ENCODE results near the gene PGAM2. TPM values are rescaled to one million over a fixed set of nuclear protein-coding genes. Genes with fewer than 3 reads are reported as not detected.

The PGAM2 gene
- total and polyA plus RNA-seq, 2 of the 4 experiments (the other 2 are of a cell fraction): not detected

DNA sequence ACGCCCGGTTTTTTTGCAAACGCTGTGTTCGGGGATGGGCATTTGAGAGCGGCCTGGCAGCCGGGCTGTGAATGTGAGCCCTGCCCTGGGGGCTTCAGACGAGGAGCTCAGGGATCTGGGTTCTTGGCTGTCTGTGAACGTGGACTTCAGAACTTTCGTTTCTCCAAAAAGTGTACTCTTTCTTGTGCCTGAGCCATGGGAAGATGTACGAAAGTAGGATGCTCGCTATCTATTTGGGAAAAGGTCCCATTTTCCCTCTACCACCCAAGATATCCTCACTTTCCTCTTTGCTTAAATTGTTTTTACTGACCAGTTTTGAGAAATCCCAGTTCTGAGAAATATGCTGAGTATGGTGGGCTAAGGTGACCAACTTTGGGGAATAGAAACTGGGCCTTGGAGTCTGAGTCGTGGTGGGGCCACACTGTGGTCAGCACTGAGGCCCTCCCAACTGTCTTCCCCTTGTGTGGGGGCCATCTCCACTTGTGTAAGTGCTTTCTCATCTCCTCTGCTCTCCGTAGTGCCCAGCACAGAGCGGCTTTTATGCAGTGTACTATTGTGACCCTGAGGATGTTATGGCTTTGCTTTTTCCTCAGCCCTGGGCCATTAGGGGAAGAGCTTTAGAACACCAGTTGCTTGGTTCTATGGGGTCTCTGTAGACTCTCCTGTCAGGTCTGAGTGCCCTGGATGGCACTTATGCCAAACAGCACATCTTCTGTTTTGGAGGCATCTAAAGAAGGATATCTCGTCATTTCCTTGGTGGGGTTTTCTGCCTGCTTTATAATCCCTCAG, 19.9 kb downstream of the PGAM2 start (continued):
- TF ChIP-seq RCOR1 (IDR thresholded peaks at IDR 0.05; ENCODE audit: insufficient replicate concordance, low read length): no peak

DNA sequence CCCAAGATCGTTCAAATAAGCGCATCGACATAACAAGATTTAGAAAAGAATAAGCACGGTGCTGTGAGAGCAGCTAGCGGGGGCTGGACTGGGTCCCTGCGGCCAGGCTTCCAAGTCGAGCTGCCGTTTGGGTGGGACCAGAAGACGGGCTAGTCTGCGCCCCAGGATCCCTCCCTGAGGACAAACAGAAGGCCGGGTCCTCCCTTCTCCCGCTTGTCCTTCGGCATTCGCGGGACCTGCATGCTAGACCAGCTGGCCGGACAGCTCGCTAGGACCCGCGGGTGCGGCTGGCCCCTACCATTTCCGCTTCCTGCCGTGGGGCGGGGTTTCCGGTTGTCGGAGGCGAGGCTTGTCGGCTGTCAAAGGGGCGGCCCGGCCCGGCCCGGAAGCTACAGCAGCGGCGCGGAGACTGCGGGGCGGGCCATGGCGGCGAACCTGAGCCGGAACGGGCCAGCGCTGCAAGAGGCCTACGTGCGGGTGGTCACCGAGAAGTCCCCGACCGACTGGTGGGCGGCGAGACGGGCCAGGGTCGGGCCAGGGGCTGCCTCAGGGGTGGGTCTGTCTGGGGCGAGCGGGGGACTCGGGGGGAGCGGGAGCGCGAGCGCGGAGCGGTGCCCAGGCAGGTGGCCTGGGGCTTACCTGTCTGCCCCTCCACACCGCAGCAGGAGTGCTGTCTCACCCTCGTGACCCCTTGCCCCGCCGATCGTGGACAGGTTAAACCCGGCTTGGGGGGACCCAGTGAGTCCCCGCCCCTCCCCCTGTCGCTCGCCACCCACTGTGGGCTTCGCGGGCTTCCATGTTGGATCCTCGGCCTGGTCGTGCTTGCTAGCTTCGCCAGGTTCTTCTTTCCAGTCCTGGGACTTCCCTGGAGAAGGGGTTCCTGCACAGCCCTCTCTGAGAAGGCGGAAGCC, 20.8 kb downstream of the PGAM2 start, which contains the start of gene DBNL:
DBNL (plus strand) TSS at position 388 of the 911 bp plus-strand sequence; CDS start at position 424, 36 bp downstream.
- Histone ChIP-seq H2BK5ac (ENCODE audit: low read depth, low read length, poor library complexity, severe bottlenecking) (peak within 1 kb of the TSS; percentile 88), H3K4ac (ENCODE audit: low read depth, low read length) (peak within 1 kb of the TSS; percentile 95), H3K14ac (replicated peaks; ENCODE audit: low read depth, low read length) (peak within 1 kb of the TSS; percentile 96), H2AFZ (replicated peaks; ENCODE audit: low read length, poor library complexity) (peak within 1 kb of the TSS; percentile 98), H3K9me3 (ENCODE audit: control insufficient read depth, insufficient read depth, low read length) (no peaks in the 10 kb centered on the region), H2AK5ac (ENCODE audit: low read depth, low read length) (peak within 1 kb of the TSS; percentile 90), H3K9ac (ENCODE audit: low read depth, low read length) (peak within 1 kb of the TSS; percentile 98), H4K91ac (ENCODE audit: insufficient read depth, low read depth, low read length) (peak within 1 kb of the TSS; percentile 81), H3K4me2 (ENCODE audit: low read depth, low read length) (peak within 1 kb of the TSS; percentile 96), H4K5ac (ENCODE audit: low read depth, low read length) (peak within 1 kb of the TSS; percentile 92), H3K18ac (ENCODE audit: low read depth, low read length) (peak within 1 kb of the TSS; percentile 47; the same call in 1 of the 2 replicates), H3K4me3 (ENCODE audit: insufficient read depth, low read depth, low read length) (peak within 1 kb of the TSS; percentile 79), H3K9me1 (ENCODE audit: insufficient read depth, low read length) (peaks cover 20% of the 10 kb centered on the region), H3K27ac (ENCODE audit: insufficient read depth, low read length) (peak within 1 kb of the TSS; percentile 95), H2BK120ac (ENCODE audit: low read depth, low read length) (peak within 1 kb of the TSS; percentile 45; the same call in 1 of the 2 replicates), H2BK20ac (ENCODE audit: low read depth, low read length) (peak within 1 kb of the TSS; percentile 11; the same call in 1 of the 2 replicates), H3K79me1 (ENCODE audit: low read depth in 1 of 2, low read length in 2 of 2) (peaks cover 24 to 51% of the 10 kb centered on the region in 2 experiments), H3K27me3 (ENCODE audit: control insufficient read depth, insufficient read depth, low read length) (no peaks in the 10 kb centered on the region), H2AK9ac (replicated peaks; ENCODE audit: low read depth, low read length, poor library complexity) (peak within 1 kb of the TSS; percentile 98), H3K4me1 (ENCODE audit: control insufficient read depth, insufficient read depth, low read length) (peaks cover 8% of the 10 kb centered on the region), H4K8ac (ENCODE audit: low read depth in 2 of 2, low read length in 2 of 2) (peak within 1 kb of the TSS; percentile 98), H3K56ac (ENCODE audit: extremely low read depth, insufficient read depth, low read length) (peak within 1 kb of the TSS; percentile 91), H2BK15ac (ENCODE audit: low read depth, low read length) (no peak within 1 kb of the TSS; the same call in 2 of the 3 replicates), H4K20me1 (ENCODE audit: insufficient read depth, low read length) (peaks cover 32% of the 10 kb centered on the region), H3K23ac (ENCODE audit: low read depth, low read length) (peak within 1 kb of the TSS; percentile 88), H3K36me3 (ENCODE audit: control insufficient read depth, insufficient read depth, low read length) (peaks cover 10% of the 10 kb centered on the region)
- intact Hi-C loops (cut with micrococcal nuclease) (no loop called here), dilution Hi-C loops (cut with HindIII; ENCODE audit: low sequenced_read_pairs, unreplicated experiment) (no loop called here), in situ Hi-C loops (cut with MboI; ENCODE audit: low sequenced_read_pairs) (no loop called here)
- WGBS, 2 experiments (ENCODE audit: extremely low coverage in 2 of 2, insufficient read length in 1 of 2): 0% methylated on average over 38 of the region's 74 CpGs; no CpG with 5 or more reads in 1 of the 2 experiments
- peak; percentile 92 for ATAC-seq (ENCODE audit: low read depth)
- no TSS peak for BruUV-seq (replicated peaks)
- CTCF ChIA-PET: interaction anchor here (0.6 kb wide), 1 partner anchor 97 kb away, joined by 4 read pairs; no protein-coding TSS in a partner anchor
- POLR2A ChIA-PET (ENCODE audit: unreplicated experiment): no interaction called here
- peak; percentile 78 for DNase-seq
- TF ChIP-seq FOS (IDR thresholded peaks at IDR 0.05; ENCODE audit: low read depth, low read length): no peak
- TF ChIP-seq BHLHE40 (IDR thresholded peaks at IDR 0.05; ENCODE audit: low read depth, low read length): no peak
- TF ChIP-seq, protein P1, sequence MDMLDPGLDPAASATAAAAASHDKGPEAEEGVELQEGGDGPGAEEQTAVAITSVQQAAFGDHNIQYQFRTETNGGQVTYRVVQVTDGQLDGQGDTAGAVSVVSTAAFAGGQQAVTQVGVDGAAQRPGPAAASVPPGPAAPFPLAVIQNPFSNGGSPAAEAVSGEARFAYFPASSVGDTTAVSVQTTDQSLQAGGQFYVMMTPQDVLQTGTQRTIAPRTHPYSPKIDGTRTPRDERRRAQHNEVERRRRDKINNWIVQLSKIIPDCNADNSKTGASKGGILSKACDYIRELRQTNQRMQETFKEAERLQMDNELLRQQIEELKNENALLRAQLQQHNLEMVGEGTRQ (IDR thresholded peaks at IDR 0.05; ENCODE audit: low read depth, low read length): no peak
- peak; percentile 82 for TF ChIP-seq MXI1 (IDR thresholded peaks at IDR 0.05; ENCODE audit: borderline replicate concordance, low read depth, low read length)
- TF ChIP-seq CEBPB (IDR thresholded peaks at IDR 0.05; ENCODE audit: low read depth, low read length): no peak
- TF ChIP-seq SMC3 (IDR thresholded peaks at IDR 0.05; ENCODE audit: low read depth, low read length): no peak
- no peak for TF ChIP-seq CHD1 (IDR thresholded peaks at IDR 0.05; ENCODE audit: low read depth, low read length)
- no peak for TF ChIP-seq MAFK (IDR thresholded peaks at IDR 0.05; ENCODE audit: low read depth, low read length)
- TF ChIP-seq POLR2A (IDR thresholded peaks at IDR 0.05; ENCODE audit: low read depth, low read length): no peak; the same call in 1 of the 2 replicates
- TF ChIP-seq, protein P2, sequence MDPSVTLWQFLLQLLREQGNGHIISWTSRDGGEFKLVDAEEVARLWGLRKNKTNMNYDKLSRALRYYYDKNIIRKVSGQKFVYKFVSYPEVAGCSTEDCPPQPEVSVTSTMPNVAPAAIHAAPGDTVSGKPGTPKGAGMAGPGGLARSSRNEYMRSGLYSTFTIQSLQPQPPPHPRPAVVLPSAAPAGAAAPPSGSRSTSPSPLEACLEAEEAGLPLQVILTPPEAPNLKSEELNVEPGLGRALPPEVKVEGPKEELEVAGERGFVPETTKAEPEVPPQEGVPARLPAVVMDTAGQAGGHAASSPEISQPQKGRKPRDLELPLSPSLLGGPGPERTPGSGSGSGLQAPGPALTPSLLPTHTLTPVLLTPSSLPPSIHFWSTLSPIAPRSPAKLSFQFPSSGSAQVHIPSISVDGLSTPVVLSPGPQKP (IDR thresholded peaks at IDR 0.05; ENCODE audit: borderline replicate concordance, low read depth, low read length): no peak
- TF ChIP-seq RCOR1 (IDR thresholded peaks at IDR 0.05; ENCODE audit: insufficient replicate concordance, low read length): no peak
- TF ChIP-seq RFX5 (IDR thresholded peaks at IDR 0.05; ENCODE audit: low read depth, low read length): no peak; the same call in 1 of the 2 replicates
